ENCODE measurements around the gene VCL. TPM values are rescaled to one million over a fixed set of nuclear protein-coding genes. Genes with fewer than 3 reads are reported as not detected.
A peak's percentile ranks its signal among the peaks of the same experiment; 100 is the strongest.
"Not testable (repeated sequence)": the region's sequence is repeated elsewhere in the genome, so short reads cannot be mapped to it uniquely, and the experiment has no call there.

Gene VCL
- total RNA-seq, 1 donor from 2014 or later, result 74.6 TPM

DNA sequence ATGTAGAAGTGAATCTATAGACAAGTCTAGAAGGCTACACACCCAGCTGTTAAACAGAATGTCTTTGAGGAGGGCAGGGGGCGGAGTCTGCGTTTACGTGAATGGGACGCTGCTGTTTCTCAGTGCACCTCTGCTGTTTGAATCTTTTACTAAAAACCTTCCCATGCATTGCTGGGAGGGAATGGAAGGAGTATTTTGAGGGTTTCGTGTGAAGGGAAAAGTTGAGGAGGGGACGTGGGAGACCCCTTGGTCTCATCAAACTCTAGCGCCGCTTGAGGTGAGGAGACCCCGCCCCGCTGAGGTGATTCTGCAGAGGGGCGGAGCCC lies 492 bp upstream of the VCL start:
- H3K27me3 Mint-ChIP-seq (ENCODE audit: low read depth), result no peaks in the 10 kb centered on the region
- H3K36me3 Mint-ChIP-seq (ENCODE audit: low read depth), result no peaks in the 10 kb centered on the region
- TF ChIP-seq, protein P1, sequence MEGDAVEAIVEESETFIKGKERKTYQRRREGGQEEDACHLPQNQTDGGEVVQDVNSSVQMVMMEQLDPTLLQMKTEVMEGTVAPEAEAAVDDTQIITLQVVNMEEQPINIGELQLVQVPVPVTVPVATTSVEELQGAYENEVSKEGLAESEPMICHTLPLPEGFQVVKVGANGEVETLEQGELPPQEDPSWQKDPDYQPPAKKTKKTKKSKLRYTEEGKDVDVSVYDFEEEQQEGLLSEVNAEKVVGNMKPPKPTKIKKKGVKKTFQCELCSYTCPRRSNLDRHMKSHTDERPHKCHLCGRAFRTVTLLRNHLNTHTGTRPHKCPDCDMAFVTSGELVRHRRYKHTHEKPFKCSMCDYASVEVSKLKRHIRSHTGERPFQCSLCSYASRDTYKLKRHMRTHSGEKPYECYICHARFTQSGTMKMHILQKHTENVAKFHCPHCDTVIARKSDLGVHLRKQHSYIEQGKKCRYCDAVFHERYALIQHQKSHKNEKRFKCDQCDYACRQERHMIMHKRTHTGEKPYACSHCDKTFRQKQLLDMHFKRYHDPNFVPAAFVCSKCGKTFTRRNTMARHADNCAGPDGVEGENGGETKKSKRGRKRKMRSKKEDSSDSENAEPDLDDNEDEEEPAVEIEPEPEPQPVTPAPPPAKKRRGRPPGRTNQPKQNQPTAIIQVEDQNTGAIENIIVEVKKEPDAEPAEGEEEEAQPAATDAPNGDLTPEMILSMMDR (conservative IDR thresholded peaks at IDR 0.05), result no peak
- H3K27ac Mint-ChIP-seq (ENCODE audit: unreplicated experiment), result peak overlapping the region; percentile 94
- no peaks in the 10 kb centered on the region for H3K9me3 Mint-ChIP-seq
- H3K4me3 Mint-ChIP-seq, result peak overlapping the region; percentile 92
- H3K4me1 Mint-ChIP-seq, result peaks cover 34% of the 10 kb centered on the region
- no peak for DNase-seq (ENCODE audit: low read depth, low spot score)

DNA sequence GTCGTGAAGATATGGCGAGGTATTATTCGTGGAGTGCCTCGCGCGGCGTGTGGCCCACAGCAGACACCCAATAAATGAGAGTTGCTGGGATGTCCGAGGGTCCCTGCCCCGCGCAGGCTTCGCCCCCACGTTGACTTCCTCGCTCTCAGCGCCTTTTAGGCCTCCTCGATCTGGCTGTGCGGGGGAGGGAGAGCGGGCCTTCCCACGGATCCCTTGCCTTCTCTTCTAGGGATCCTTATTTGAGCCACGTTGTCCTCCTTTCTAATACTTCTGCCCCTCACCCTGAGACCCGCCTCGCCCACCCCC lies 660 bp downstream of the VCL start:
- H3K36me3 Mint-ChIP-seq (ENCODE audit: low read depth), result no peaks in the 10 kb centered on the region
- no peak for DNase-seq (ENCODE audit: low read depth, low spot score)
- H3K27me3 Mint-ChIP-seq (ENCODE audit: low read depth), result no peaks in the 10 kb centered on the region
- H3K4me3 Mint-ChIP-seq, result peak overlapping the region; percentile 98
- peaks cover 37% of the 10 kb centered on the region for H3K4me1 Mint-ChIP-seq
- TF ChIP-seq, protein P1 (conservative IDR thresholded peaks at IDR 0.05), result no peak
- H3K9me3 Mint-ChIP-seq, result no peaks in the 10 kb centered on the region
- peak overlapping the region; percentile 95 for H3K27ac Mint-ChIP-seq (ENCODE audit: unreplicated experiment)

DNA sequence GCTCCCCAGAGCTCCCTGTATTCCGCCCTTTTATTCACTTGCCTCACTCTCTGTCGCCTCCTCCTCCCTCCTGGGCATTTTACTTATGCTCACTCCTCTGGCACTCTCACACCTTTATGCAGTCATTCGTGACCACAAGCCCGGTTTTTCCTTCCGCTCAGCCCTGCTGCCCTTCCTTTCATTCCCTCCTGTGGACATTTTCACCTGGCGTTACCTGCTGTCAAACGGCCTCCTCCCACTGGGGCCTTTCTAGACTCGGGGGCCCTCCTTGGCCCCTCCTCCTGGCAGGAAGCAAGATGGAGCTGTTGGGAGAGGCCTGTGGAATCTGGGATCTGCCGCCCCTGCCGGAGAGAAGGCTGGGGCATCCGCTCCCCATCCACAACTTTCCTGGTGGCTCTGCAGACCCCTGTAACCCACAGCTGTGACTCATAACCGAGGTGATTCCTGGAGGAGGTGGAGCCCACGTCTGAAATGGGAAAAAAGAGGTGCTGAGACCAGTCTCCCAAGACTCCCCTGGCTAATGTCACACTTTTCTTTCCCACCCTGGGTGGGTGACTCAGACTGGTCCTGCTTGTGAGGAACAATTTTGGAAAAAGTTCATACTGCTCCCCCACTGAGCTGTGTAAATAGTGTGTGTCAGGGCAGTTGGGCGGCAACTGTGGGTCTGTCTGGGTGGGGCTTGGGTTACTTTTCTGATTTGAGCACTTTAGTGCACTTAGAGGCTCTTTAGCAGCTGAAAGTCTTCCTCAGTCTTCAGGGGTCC lies 1.2 kb downstream of the VCL start:
- peak overlapping the region; percentile 95 for H3K27ac Mint-ChIP-seq (ENCODE audit: unreplicated experiment)
- H3K9me3 Mint-ChIP-seq, result no peaks in the 10 kb centered on the region
- peaks cover 37% of the 10 kb centered on the region for H3K4me1 Mint-ChIP-seq
- DNase-seq (ENCODE audit: low read depth, low spot score), result peak; percentile 50
- peak overlapping the region; percentile 98 for H3K4me3 Mint-ChIP-seq
- H3K27me3 Mint-ChIP-seq (ENCODE audit: low read depth), result no peaks in the 10 kb centered on the region
- H3K36me3 Mint-ChIP-seq (ENCODE audit: low read depth), result no peaks in the 10 kb centered on the region
- TF ChIP-seq, protein P1 (conservative IDR thresholded peaks at IDR 0.05), result peak; percentile 53

DNA sequence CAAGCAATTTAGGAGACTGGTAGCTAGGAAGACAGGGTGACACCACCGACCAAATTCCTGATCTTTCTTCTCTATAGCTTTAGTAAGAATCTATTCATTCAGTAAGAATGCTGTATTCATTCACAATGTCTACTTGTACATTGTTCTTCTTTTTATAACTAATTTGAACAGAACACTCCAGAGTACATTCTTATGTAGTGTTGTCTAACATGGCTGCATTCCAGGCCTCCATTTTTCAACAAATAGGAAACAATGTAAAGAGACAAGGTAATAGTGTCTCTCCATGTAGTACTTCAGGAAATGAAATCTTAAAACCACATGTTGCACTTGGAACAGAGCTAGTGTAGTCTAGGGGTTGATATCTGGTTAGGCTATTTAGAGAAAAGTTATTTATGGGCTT lies 1.8 kb downstream of the VCL start:
- peak overlapping the region; percentile 98 for H3K4me3 Mint-ChIP-seq
- H3K27ac Mint-ChIP-seq (ENCODE audit: unreplicated experiment), result peak overlapping the region; percentile 95
- no peaks in the 10 kb centered on the region for H3K27me3 Mint-ChIP-seq (ENCODE audit: low read depth)
- H3K4me1 Mint-ChIP-seq, result peaks cover 36% of the 10 kb centered on the region
- H3K9me3 Mint-ChIP-seq, result no peaks in the 10 kb centered on the region
- DNase-seq (ENCODE audit: low read depth, low spot score), result no peak
- TF ChIP-seq, protein P1 (conservative IDR thresholded peaks at IDR 0.05), result no peak
- no peaks in the 10 kb centered on the region for H3K36me3 Mint-ChIP-seq (ENCODE audit: low read depth)

DNA sequence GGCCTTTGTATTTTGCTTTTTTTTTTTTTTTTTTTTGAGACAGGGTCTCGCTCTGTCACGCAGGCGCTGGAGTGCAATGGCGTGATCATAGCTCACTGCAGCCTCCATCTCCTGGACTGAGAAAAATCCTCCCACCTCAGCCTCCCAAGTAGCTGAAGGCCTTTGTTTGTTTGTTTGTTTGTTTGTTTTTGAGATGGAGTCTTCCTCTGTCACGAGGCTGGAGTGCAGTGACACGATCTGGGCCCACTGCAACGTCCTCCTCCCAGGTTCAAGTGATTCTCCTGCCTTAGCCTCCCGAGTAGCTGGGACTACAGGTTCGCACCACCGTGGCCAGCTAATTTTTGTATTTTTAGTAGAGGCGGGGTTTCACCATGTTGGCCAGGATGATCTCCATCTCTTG lies 2.3 kb downstream of the VCL start:
- H3K27me3 Mint-ChIP-seq (ENCODE audit: low read depth); H3K36me3 Mint-ChIP-seq (ENCODE audit: low read depth): not testable (repeated sequence)
- peak overlapping the region; percentile 98 for H3K4me3 Mint-ChIP-seq

DNA sequence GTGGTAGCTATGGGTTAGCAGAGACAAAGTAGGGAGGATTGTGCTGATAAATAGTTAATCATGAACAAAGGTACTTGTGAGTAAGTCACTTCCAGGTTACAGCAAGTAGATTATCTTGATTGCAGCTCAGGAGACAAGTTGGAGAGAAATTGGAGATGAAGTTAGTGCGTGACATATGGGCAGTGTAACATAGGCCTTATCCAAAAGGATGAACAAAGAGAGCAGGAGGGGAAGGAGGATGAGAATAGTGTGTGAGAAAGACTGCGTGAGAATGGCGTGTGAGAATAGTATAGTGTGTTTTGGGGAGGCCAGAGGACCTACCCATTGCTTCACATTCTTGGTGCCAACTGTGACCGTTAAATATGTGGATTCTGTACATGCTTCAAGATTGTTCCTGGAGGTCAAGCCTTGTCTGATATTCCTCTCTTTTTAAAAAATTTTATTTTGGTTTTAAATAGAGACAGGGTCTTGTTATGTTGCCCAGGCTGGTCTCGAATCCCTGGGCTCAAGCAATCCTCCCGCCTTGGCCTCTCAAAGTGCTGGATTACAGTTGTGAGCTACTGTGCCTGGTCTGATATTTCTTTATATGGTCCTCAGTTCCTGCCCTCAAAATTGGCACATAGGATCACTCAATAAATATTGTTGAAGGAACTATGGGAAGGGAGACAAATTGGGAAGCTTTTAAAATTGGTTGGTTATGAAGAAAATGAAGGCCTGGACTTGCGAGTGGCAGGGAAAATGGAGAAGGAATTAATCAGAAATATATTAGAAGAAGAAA lies 3.2 kb downstream of the VCL start:
- H3K27ac Mint-ChIP-seq (ENCODE audit: unreplicated experiment), result peak overlapping the region; percentile 15

More for the DNA sequence above, 2.3 kb downstream of the VCL start:
- DNase-seq (ENCODE audit: low read depth, low spot score); H3K9me3 Mint-ChIP-seq; H3K27ac Mint-ChIP-seq (ENCODE audit: unreplicated experiment): not testable (repeated sequence)
- H3K4me1 Mint-ChIP-seq, result peaks cover 32% of the 10 kb centered on the region

More for the DNA sequence above, 3.2 kb downstream of the VCL start:
- no peaks in the 10 kb centered on the region for H3K9me3 Mint-ChIP-seq
- H3K4me3 Mint-ChIP-seq, result peak overlapping the region; percentile 98
- TF ChIP-seq, protein P1 (conservative IDR thresholded peaks at IDR 0.05), result no peak
- DNase-seq (ENCODE audit: low read depth, low spot score), result no peak
- H3K36me3 Mint-ChIP-seq (ENCODE audit: low read depth), result no peaks in the 10 kb centered on the region
- no peaks in the 10 kb centered on the region for H3K27me3 Mint-ChIP-seq (ENCODE audit: low read depth)
- peaks cover 32% of the 10 kb centered on the region for H3K4me1 Mint-ChIP-seq

Measured in neural crest cell (in vitro differentiated cells).